Lung (tissue), 12 donors: ENCODE results near the gene HEXD. TPM values are rescaled to one million over a fixed set of nuclear protein-coding genes. Genes with fewer than 3 reads are reported as not detected.

Experiments
- ATAC-seq: fragments of 200-7000 bp; cut with Tn5 transposase; one replicate; pipeline ENCODE4 v1.9.1; 2020; ENCODE audit warnings: moderate number of reproducible peaks; ENCODE audit not compliant: insufficient read depth, low FRiP score
- DNase-seq, 3 donors: peaks; one replicate each; pipeline ENCODE4 v3.0.0-alpha.2; 2013 to 2017
- H3K27ac ChIP-seq, 2 donors: one replicate each; pipeline ENCODE4 v1.5.1; 2013; ENCODE audit warnings: mild to moderate bottlenecking in 2 of 2, moderate library complexity in 2 of 2, control low read depth in 1 of 2, inconsistent platforms in 1 of 2, low read depth in 1 of 2, low read length in 1 of 2
- H3K27me3 ChIP-seq, 3 donors: one replicate each; pipeline ENCODE4 v1.5.1; 2013; ENCODE audit warnings: low read length in 2 of 3; ENCODE audit not compliant: control insufficient read depth in 3 of 3, insufficient read depth in 3 of 3
- H3K36me3 ChIP-seq, 4 donors: one replicate each; pipeline ENCODE4 v1.5.1; 2013; ENCODE audit warnings: low read length in 4 of 4, mild to moderate bottlenecking in 1 of 4, moderate library complexity in 1 of 4; ENCODE audit not compliant: control insufficient read depth in 4 of 4, insufficient read depth in 4 of 4
- H3K4me1 ChIP-seq, 5 donors: one replicate each; pipeline ENCODE4 v1.5.1; 2013; ENCODE audit warnings: low read length in 5 of 5, mild to moderate bottlenecking in 2 of 5, moderate library complexity in 1 of 5; ENCODE audit not compliant: control insufficient read depth in 5 of 5, insufficient read depth in 5 of 5
- H3K4me3 ChIP-seq: one replicate; pipeline ENCODE4 v1.5.1; 2013; ENCODE audit warnings: mild to moderate bottlenecking, control low read depth, moderate library complexity
- H3K9ac ChIP-seq, 2 donors: one replicate each; pipeline ENCODE4 v1.5.1; 2013; ENCODE audit warnings: low read length in 2 of 2, control low read depth in 1 of 2; ENCODE audit not compliant: insufficient read depth in 1 of 2
- H3K9me3 ChIP-seq, 4 donors: one replicate each; pipeline ENCODE4 v1.5.1; 2013; ENCODE audit warnings: low read length in 3 of 4, mild to moderate bottlenecking in 1 of 4, moderate library complexity in 1 of 4; ENCODE audit not compliant: control insufficient read depth in 4 of 4, insufficient read depth in 3 of 4
- WGBS, 2 donors: extraction: QIAGEN DNeasy Blood & Tissue Kit; methylation state at CpG; one replicate each; pipeline ENCODE4 v1.1.7; 2013; 5-methylcytosine and 5-hydroxymethylcytosine counted together
- polyA plus RNA-seq, 2 donors: library from polyadenylated mRNA; stranded (reverse); fragments of 200-250 nt; gene quantifications; one replicate each; pipeline ENCODE4 v1.2.1, GENCODE V29; 2013
- total RNA-seq, 2 donors: library from RNA; depleted of rRNA in 1 of 2; stranded (reverse); fragments of >200 nt in 1 of 2; gene quantifications; one replicate each; pipeline ENCODE4 v1.2.1, GENCODE V29; 2014 to 2021
- TF ChIP-seq, protein P1 (sequence below): IDR thresholded peaks from 2 replicates; pipeline ENCODE4 v1.5.1; 2012; ENCODE audit warnings: mild to moderate bottlenecking; ENCODE audit errors: control extremely low read depth, extremely low read depth
- donor health status: control.
- donor health status: control.
- donor health status: Bipolar disorder and iron deficiency.
- donor health status: healthy.
- donor health status: DM: yes; HTN: yes; CAD: no.

HEXD gene
- total and polyA plus RNA-seq, 4 donors: 28.4 to 57.3 (median 37.4) TPM

GRCh38 chr17:82489851-82490511, 71.8 kb downstream of the HEXD start:
- Histone ChIP-seq H3K4me3 (no peak overlapping the region), H3K27me3 (no peaks in the 10 kb centered on the region), H3K4me1 (no peaks in the 10 kb centered on the region), H3K27ac (no peak overlapping the region), H3K36me3 (peaks cover 3 to 32% (median 13%) of the 10 kb centered on the region in 4 donors), H3K9me3 (no peaks in the 10 kb centered on the region), H3K9ac (no peak overlapping the region)
- no peak for ATAC-seq
- 85 to 92% methylated on average over 21 of the region's 21 CpGs for WGBS, 2 donors
- TF ChIP-seq, protein P1, sequence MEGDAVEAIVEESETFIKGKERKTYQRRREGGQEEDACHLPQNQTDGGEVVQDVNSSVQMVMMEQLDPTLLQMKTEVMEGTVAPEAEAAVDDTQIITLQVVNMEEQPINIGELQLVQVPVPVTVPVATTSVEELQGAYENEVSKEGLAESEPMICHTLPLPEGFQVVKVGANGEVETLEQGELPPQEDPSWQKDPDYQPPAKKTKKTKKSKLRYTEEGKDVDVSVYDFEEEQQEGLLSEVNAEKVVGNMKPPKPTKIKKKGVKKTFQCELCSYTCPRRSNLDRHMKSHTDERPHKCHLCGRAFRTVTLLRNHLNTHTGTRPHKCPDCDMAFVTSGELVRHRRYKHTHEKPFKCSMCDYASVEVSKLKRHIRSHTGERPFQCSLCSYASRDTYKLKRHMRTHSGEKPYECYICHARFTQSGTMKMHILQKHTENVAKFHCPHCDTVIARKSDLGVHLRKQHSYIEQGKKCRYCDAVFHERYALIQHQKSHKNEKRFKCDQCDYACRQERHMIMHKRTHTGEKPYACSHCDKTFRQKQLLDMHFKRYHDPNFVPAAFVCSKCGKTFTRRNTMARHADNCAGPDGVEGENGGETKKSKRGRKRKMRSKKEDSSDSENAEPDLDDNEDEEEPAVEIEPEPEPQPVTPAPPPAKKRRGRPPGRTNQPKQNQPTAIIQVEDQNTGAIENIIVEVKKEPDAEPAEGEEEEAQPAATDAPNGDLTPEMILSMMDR: no peak
- DNase-seq: no peak

DNA sequence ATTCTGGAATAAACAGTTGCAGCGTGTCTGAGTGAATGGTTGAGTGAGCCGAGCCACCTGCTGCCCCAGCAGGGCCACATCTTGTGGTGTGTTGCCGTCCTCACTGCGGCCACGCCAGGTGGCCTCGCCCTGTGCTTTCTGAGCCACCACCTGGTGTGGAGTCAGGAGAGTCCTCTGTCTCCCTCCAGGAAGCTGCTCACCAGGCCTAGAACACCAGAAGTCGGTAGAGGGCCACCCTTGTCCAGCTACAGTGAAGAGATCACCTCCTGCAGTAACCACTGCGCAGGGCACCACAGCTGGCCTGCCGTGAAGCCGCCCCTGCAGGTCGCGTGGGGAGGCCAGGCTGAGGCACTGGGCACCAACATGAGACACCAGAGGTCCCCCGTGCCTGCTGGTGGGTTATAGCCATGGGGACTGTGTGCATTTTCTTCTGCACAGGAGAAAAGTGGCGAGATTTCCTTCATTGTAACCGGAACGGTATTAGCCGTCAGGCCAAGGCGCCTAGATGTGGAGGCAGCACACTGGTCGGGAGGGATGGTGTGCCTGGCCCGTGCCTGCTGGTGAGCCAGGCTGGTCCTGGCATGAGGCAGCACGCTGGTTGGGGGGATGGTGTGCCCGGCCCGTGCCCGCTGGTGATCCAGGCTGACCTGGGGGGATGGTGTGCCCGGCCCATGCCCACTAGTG, 72.5 kb downstream of the HEXD start:
- H3K27ac ChIP-seq: no peak overlapping the region
- H3K36me3 ChIP-seq: peaks cover under 1 to 28% (median 12%) of the 10 kb centered on the region in 4 donors
- H3K4me1 ChIP-seq: peaks cover 0 to 2% (median 0%) of the 10 kb centered on the region in 5 donors
- ATAC-seq (no peak), DNase-seq (no peak)
- TF ChIP-seq, protein P1: no peak
- no peaks in the 10 kb centered on the region for H3K9me3 ChIP-seq
- H3K4me3 ChIP-seq: no peak overlapping the region
- WGBS, 2 donors: 85 to 94% methylated on average over 25 of the region's 25 CpGs
- H3K9ac ChIP-seq: no peak overlapping the region
- no peaks in the 10 kb centered on the region for H3K27me3 ChIP-seq

- Histone ChIP-seq H3K27me3 (no peaks in the 10 kb centered on the region), H3K9ac (no peak overlapping the region), H3K4me1 (peaks cover 0 to 4% (median 0%) of the 10 kb centered on the region in 5 donors), H3K27ac (no peak overlapping the region), H3K4me3 (no peak overlapping the region), H3K36me3 (peaks cover 0 to 23% (median 8%) of the 10 kb centered on the region in 4 donors), H3K9me3 (no peaks in the 10 kb centered on the region)
- no peak for DNase-seq
- WGBS, 2 donors: 92 to 93% methylated on average over 10 of the region's 10 CpGs
- ATAC-seq: no peak
- TF ChIP-seq, protein P1: no peak
These were observed 73.0 kb downstream of the HEXD start for GRCh38 chr17:82491196-82491530.
